Ovary (tissue), 3 donors: ENCODE results near the gene MTMR2.

ENCODE experiments used
- CTCF ChIP-seq, 3 donors: fragments of 450-650 bp in 2 of 3; fragments of 200-600 bp in 1 of 3; IDR thresholded peaks; one replicate each; pipeline versions ENCODE4 v1.5.1 to v1.8.0; 2016 to 2022; ENCODE audit warnings: antibody characterized with exemption in 3 of 3, mild to moderate bottlenecking in 1 of 3
- EP300 ChIP-seq: sonication (generic); formaldehyde crosslinking; IDR thresholded peaks from one replicate; pipeline ENCODE4 v1.6.1; 2017; ENCODE audit warnings: antibody characterized with exemption
- POLR2A ChIP-seq: fragments of 450-650 bp; IDR thresholded peaks from one replicate; pipeline ENCODE4 v1.6.1; 2017; ENCODE audit warnings: antibody characterized with exemption, mild to moderate bottlenecking, moderate library complexity
- donor health status: DM: no; HTN: no; CAD: no.

- TF ChIP-seq CTCF (IDR thresholded peaks at IDR 0.05) (no peak), EP300 (no peak), POLR2A (no peak)
These were observed 131.2 kb downstream of the MTMR2 start for GRCh38 chr11:95792700-95793099.
